ENCODE measurements around the gene PIGS.

- TF ChIP-seq SUZ12 (IDR thresholded peaks at IDR 0.05) (no peak), SP1 (IDR thresholded peaks at IDR 0.05) (no peak), TARDBP (IDR thresholded peaks at IDR 0.05) (no peak), HDGF (IDR thresholded peaks at IDR 0.05; ENCODE audit: borderline replicate concordance) (no peak), BHLHE40 (IDR thresholded peaks at IDR 0.05; ENCODE audit: borderline replicate concordance) (no peak), FOXK2 (IDR thresholded peaks at IDR 0.05) (no peak), PKNOX1 (IDR thresholded peaks at IDR 0.05) (no peak), FOXM1 (IDR thresholded peaks at IDR 0.05; ENCODE audit: borderline replicate concordance) (no peak), L3MBTL2 (conservative IDR thresholded peaks at IDR 0.05) (no peak), ELF4 (IDR thresholded peaks at IDR 0.05) (no peak), ZNF384 (IDR thresholded peaks at IDR 0.05) (no peak), NFRKB (IDR thresholded peaks at IDR 0.05) (no peak)
Measured at GRCh38 chr17:28541439-28541838, 29.9 kb downstream of the PIGS start.

Data from HEK293T (cell line).